Activated T-cell treated with anti-CD3 and anti-CD28 coated beads, Interleukin-2, amount 50 U/mL, for 4 hours (primary cell): ENCODE data around the gene NPTXR. TPM values are rescaled to one million over a fixed set of nuclear protein-coding genes. Genes with fewer than 3 reads are reported as not detected.

Experiments
- ATAC-seq, 2 donors: fragments of 200-7000 bp; cut with Tn5 transposase; one replicate each; pipeline ENCODE4 v1.10.0; 2021
- DNase-seq: peaks from one replicate; pipeline ENCODE4 v3.0.0-alpha.2; 2020
- H3K27me3 Mint-ChIP-seq: one replicate; pipeline ENCODE4 v1.8.0; 2021; ENCODE audit warnings: low read depth, mixed read lengths
- H3K36me3 Mint-ChIP-seq: one replicate; pipeline ENCODE4 v1.8.0; 2022; ENCODE audit warnings: mixed read lengths; ENCODE audit not compliant: insufficient read depth
- H3K4me1 Mint-ChIP-seq: one replicate; pipeline ENCODE4 v1.8.0; 2021; ENCODE audit warnings: low read depth, mixed read lengths
- H3K4me3 Mint-ChIP-seq: one replicate; pipeline ENCODE4 v1.8.0; 2021; ENCODE audit warnings: mild to moderate bottlenecking, moderate library complexity, mixed read lengths
- H3K9me3 Mint-ChIP-seq: one replicate; pipeline ENCODE4 v1.8.0; 2021; ENCODE audit warnings: mixed read lengths
- total RNA-seq, 3 donors: library from RNA; stranded (reverse); gene quantifications; one replicate each; pipeline ENCODE4 v1.2.1, GENCODE V29; 2021

NPTXR gene
- total RNA-seq, 3 donors from 2014 or later, result 2.0 to 2.5 (median 2.2) TPM

GRCh38 chr22:38775656-38776055 is 68.2 kb downstream of the NPTXR start:
- Mint-ChIP-seq H3K27me3 (no peaks in the 10 kb centered on the region), H3K36me3 (peaks cover 2% of the 10 kb centered on the region), H3K4me3 (no peak overlapping the region), H3K9me3 (no peaks in the 10 kb centered on the region), H3K4me1 (peaks cover 3% of the 10 kb centered on the region)
- no peak for ATAC-seq
- no peak for DNase-seq

GRCh38 chr22:38774496-38775166 is 69.2 kb downstream of the NPTXR start:
- H3K4me1 Mint-ChIP-seq, result peaks cover 3% of the 10 kb centered on the region
- H3K36me3 Mint-ChIP-seq, result peaks cover 2% of the 10 kb centered on the region
- ATAC-seq (no peak), DNase-seq (no peak)
- no peaks in the 10 kb centered on the region for H3K27me3 Mint-ChIP-seq
- H3K4me3 Mint-ChIP-seq, result no peak overlapping the region
- H3K9me3 Mint-ChIP-seq, result no peaks in the 10 kb centered on the region

GRCh38 chr22:38773363-38773946 is 70.4 kb downstream of the NPTXR start:
- peaks cover 5% of the 10 kb centered on the region for H3K4me1 Mint-ChIP-seq
- no peak overlapping the region for H3K4me3 Mint-ChIP-seq
- ATAC-seq (no peak), DNase-seq (no peak)
- no peaks in the 10 kb centered on the region for H3K9me3 Mint-ChIP-seq
- H3K36me3 Mint-ChIP-seq, result no peaks in the 10 kb centered on the region
- H3K27me3 Mint-ChIP-seq, result no peaks in the 10 kb centered on the region

- Mint-ChIP-seq H3K4me3 (no peak overlapping the region), H3K36me3 (no peaks in the 10 kb centered on the region), H3K9me3 (no peaks in the 10 kb centered on the region), H3K4me1 (peaks cover 5% of the 10 kb centered on the region), H3K27me3 (no peaks in the 10 kb centered on the region)
- ATAC-seq, result no peak
- no peak for DNase-seq
Measured at GRCh38 chr22:38772623-38772873, 71.3 kb downstream of the NPTXR start.

- no peak overlapping the region for H3K4me3 Mint-ChIP-seq
- H3K36me3 Mint-ChIP-seq, result no peaks in the 10 kb centered on the region
- DNase-seq (no peak), ATAC-seq (no peak)
- no peaks in the 10 kb centered on the region for H3K9me3 Mint-ChIP-seq
- H3K27me3 Mint-ChIP-seq, result no peaks in the 10 kb centered on the region
- H3K4me1 Mint-ChIP-seq, result peaks cover 6% of the 10 kb centered on the region
Measured at GRCh38 chr22:38770257-38770949, 73.4 kb downstream of the NPTXR start.

Other genes starting within 250 kb of the NPTXR start
- gene FAM227A, start 187.6 kb downstream of the NPTXR start, total RNA-seq, result under 1 TPM; 0.46 to 0.86 (median 0.53) TPM
- gene CBY1, start 187.4 kb downstream of the NPTXR start, total RNA-seq, result 1 to 10 TPM; 4.7 to 6.7 (median 4.9) TPM
- gene TOMM22, start 162.1 kb downstream of the NPTXR start, total RNA-seq, result 100 to 1,000 TPM; 247 to 280 (median 249) TPM
- gene JOSD1, start 143.1 kb downstream of the NPTXR start, total RNA-seq, result 10 to 100 TPM; 65.3 to 76.0 (median 72.8) TPM
- 10 to 100 TPM; 69.9 to 80.4 (median 76.5) TPM for gene GTPBP1, start 138.1 kb downstream of the NPTXR start, total RNA-seq
- gene SUN2, start 88.0 kb downstream of the NPTXR start, total RNA-seq, result 10 to 100 TPM; 30.1 to 44.6 (median 44.0) TPM
- gene DNAL4, start 49.9 kb downstream of the NPTXR start, total RNA-seq, result 1 to 10 TPM; 4.5 to 6.1 (median 5.1) TPM
- 100 to 1,000 TPM; 192 to 225 (median 207) TPM for gene CBX6, start 28.2 kb upstream of the NPTXR start, total RNA-seq
- under 1 TPM in 1 of 3 donors, not detected in 2; 0.13 TPM for gene APOBEC3A, start 113.6 kb upstream of the NPTXR start, total RNA-seq
- 1 to 10 TPM; 1.1 to 2.1 (median 1.2) TPM for gene APOBEC3B, start 138.3 kb upstream of the NPTXR start, total RNA-seq
- 10 to 100 TPM; 33.6 to 53.7 (median 51.2) TPM for gene APOBEC3C, start 170.2 kb upstream of the NPTXR start, total RNA-seq
- 10 to 100 TPM; 14.3 to 19.4 (median 18.3) TPM for gene APOBEC3D, start 177.1 kb upstream of the NPTXR start, total RNA-seq
- 10 to 100 TPM in 1 of 3 donors, 1 to 10 TPM in 2; 8.3 to 12.3 (median 8.7) TPM for gene APOBEC3F, start 196.8 kb upstream of the NPTXR start, total RNA-seq
- gene APOBEC3G, start 233.2 kb upstream of the NPTXR start, total RNA-seq, result 10 to 100 TPM; 23.4 to 51.5 (median 39.1) TPM